Umbilical cord (tissue), 2 donors: ENCODE data around the gene ANKRD45. TPM values are rescaled to one million over a fixed set of nuclear protein-coding genes. Genes with fewer than 3 reads are reported as not detected.
"Not testable (repeated sequence)": the region's sequence is repeated elsewhere in the genome, so short reads cannot be mapped to it uniquely, and the experiment has no call there.

Experiments used
- DNase-seq: peaks from one replicate; pipeline ENCODE4 v3.0.0-alpha.2; 2015; ENCODE audit warnings: low spot score
- total RNA-seq: library from RNA; depleted of rRNA; stranded (reverse); fragments of >200 nt; gene quantifications from one replicate; pipeline ENCODE4 v1.2.3, GENCODE V29; 2014; ENCODE audit warnings: low replicate concordance; ENCODE audit not compliant: insufficient read depth

Gene ANKRD45
- total RNA-seq = 10.1 TPM

- DNase-seq = peak; percentile 54
These were observed at the start of gene ANKRD45 for GRCh38 chr1:173669491-173669941. ANKRD45 (minus strand) TSS chr1:173669851; CDS start chr1:173659418, 10,433 bp downstream.

GRCh38 chr1:173717238-173717637 is 47.6 kb upstream of the ANKRD45 start:
- DNase-seq = no peak

- no peak for DNase-seq
These were observed 45.8 kb upstream of the ANKRD45 start for GRCh38 chr1:173715538-173715844.

- peak; percentile 93 for DNase-seq
These were observed 45.3 kb upstream of the ANKRD45 start, which contains the start of gene KLHL20 for GRCh38 chr1:173714759-173715537. KLHL20 (plus strand) TSS chr1:173714981; CDS start chr1:173716044, 1,063 bp downstream.

GRCh38 chr1:173714441-173714758 is 44.7 kb upstream of the ANKRD45 start:
- DNase-seq = no peak

- no peak for DNase-seq
These were observed 39.1 kb upstream of the ANKRD45 start for GRCh38 chr1:173708787-173709186.

- DNase-seq = no peak
These were observed 35.5 kb upstream of the ANKRD45 start for GRCh38 chr1:173705117-173705516.

- DNase-seq = no peak
These were observed 33.1 kb upstream of the ANKRD45 start for GRCh38 chr1:173702736-173703135.

- not testable (repeated sequence) for DNase-seq
These were observed 31.6 kb upstream of the ANKRD45 start for GRCh38 chr1:173701299-173701698.

GRCh38 chr1:173693238-173693637 is 23.6 kb upstream of the ANKRD45 start:
- DNase-seq = no peak

- DNase-seq = no peak
These were observed 18.6 kb upstream of the ANKRD45 start for GRCh38 chr1:173688300-173688699.

- DNase-seq = not testable (repeated sequence)
These were observed 15.5 kb upstream of the ANKRD45 start for GRCh38 chr1:173685121-173685520.

- not testable (repeated sequence) for DNase-seq
These were observed 14.2 kb upstream of the ANKRD45 start for GRCh38 chr1:173683838-173684237.

- no peak for DNase-seq
These were observed 12.5 kb upstream of the ANKRD45 start for GRCh38 chr1:173682184-173682583.

GRCh38 chr1:173680152-173680551 is 10.5 kb upstream of the ANKRD45 start:
- DNase-seq = not testable (repeated sequence)

- DNase-seq = not testable (repeated sequence)
These were observed 4.8 kb upstream of the ANKRD45 start for GRCh38 chr1:173674496-173674895.

GRCh38 chr1:173666646-173667045 is 3.0 kb downstream of the ANKRD45 start:
- DNase-seq = no peak

- no peak for DNase-seq
These were observed 6.5 kb downstream of the ANKRD45 start for GRCh38 chr1:173663159-173663558.

GRCh38 chr1:173661763-173662162 is 7.9 kb downstream of the ANKRD45 start:
- no peak for DNase-seq

- DNase-seq = no peak
These were observed 8.4 kb downstream of the ANKRD45 start for GRCh38 chr1:173661271-173661670.

GRCh38 chr1:173660306-173660705 is 9.3 kb downstream of the ANKRD45 start:
- no peak for DNase-seq

- no peak for DNase-seq
These were observed 20.6 kb downstream of the ANKRD45 start for GRCh38 chr1:173648880-173649605.

- no peak for DNase-seq
These were observed 23.0 kb downstream of the ANKRD45 start for GRCh38 chr1:173646656-173647055.
